NB4 (cell line): ENCODE measurements around the gene HS6ST1.
"Not testable (repeated sequence)": the region's sequence is repeated elsewhere in the genome, so short reads cannot be mapped to it uniquely, and the experiment has no call there.

Experiments used
- CTCF ChIP-seq: IDR thresholded peaks from one replicate; pipeline ENCODE4 v1.5.1; 2012; ENCODE audit warnings: low read depth, low read length
- MYC ChIP-seq: IDR thresholded peaks from 2 replicates; pipeline ENCODE4 v1.6.1; 2011; ENCODE audit warnings: low read depth, low read length
- POLR2A ChIP-seq: IDR thresholded peaks from 2 replicates; pipeline ENCODE4 v1.6.1; 2011; ENCODE audit warnings: mild to moderate bottlenecking; ENCODE audit not compliant: insufficient read length; ENCODE audit errors: extremely low read depth

- not testable (repeated sequence) for TF ChIP-seq POLR2A, CTCF, MYC
These were observed 423 bp downstream of the HS6ST1 start for GRCh38 chr2:128318245-128318644.
